ENCODE measurements around the gene C1QTNF6. TPM values are rescaled to one million over a fixed set of nuclear protein-coding genes. Genes with fewer than 3 reads are reported as not detected.

Gene C1QTNF6
- total and polyA plus RNA-seq, 2 of the 8 experiments (the other 6 are each of a cell fraction or from before 2014, with no cell fraction given) = 3.1 to 6.5 TPM

GRCh38 chr22:37141971-37142370, 46.1 kb downstream of the C1QTNF6 start (continued):
- TF ChIP-seq CHD7 (IDR thresholded peaks at IDR 0.05; ENCODE audit: insufficient replicate concordance, low read length) (no peak), POU5F1 (IDR thresholded peaks at IDR 0.05; ENCODE audit: low read depth, low read length) (no peak), BCL11A (IDR thresholded peaks at IDR 0.05; ENCODE audit: low read depth in 2 of 2, low read length in 2 of 2) (no peak), RAD21 (IDR thresholded peaks at IDR 0.05 in 1 of 2, conservative IDR thresholded peaks at IDR 0.05 in 1 of 2; ENCODE audit: low read depth in 2 of 2, low read length in 2 of 2) (no peak), SP2 (IDR thresholded peaks at IDR 0.05; ENCODE audit: low read length) (no peak)

All from H1 (cell line).